PFSK-1 (cell line): Measurements from ENCODE around the gene NUP188.

ENCODE experiments used
- FOXP2 ChIP-seq: optimal IDR thresholded peaks from 2 replicates; pipeline ENCODE3; 2011; ENCODE audit warnings: borderline replicate concordance, control low read depth, inconsistent platforms; ENCODE audit not compliant: insufficient read depth; ENCODE audit errors: extremely low read length, extremely low read depth
- POLR2AphosphoS5 ChIP-seq: IDR thresholded peaks from 2 replicates; pipeline ENCODE4 v1.6.1; 2012; ENCODE audit warnings: low read depth, mild to moderate bottlenecking, control low read depth, low read length, moderate library complexity
- SIN3A ChIP-seq: IDR thresholded peaks from 2 replicates; pipeline ENCODE4 v1.6.1; 2012; ENCODE audit warnings: mild to moderate bottlenecking, low read length, moderate library complexity, borderline replicate concordance; ENCODE audit not compliant: insufficient read depth
- TAF1 ChIP-seq: IDR thresholded peaks from 2 replicates; pipeline ENCODE4 v1.6.1; 2012; ENCODE audit warnings: low read length, control low read depth, borderline replicate concordance; ENCODE audit not compliant: insufficient read depth
- TF ChIP-seq, protein P1 (sequence below), 2 experiments: IDR thresholded peaks; 2 replicates each; pipeline versions ENCODE4 v1.6.1 to v1.8.0; 2011 to 2012; ENCODE audit warnings: low read depth in 2 of 2, low read length in 2 of 2, control low read depth in 1 of 2, inconsistent platforms in 1 of 2, mild to moderate bottlenecking in 1 of 2, moderate library complexity in 1 of 2; ENCODE audit not compliant: insufficient read depth in 1 of 2

NUP188 gene

DNA sequence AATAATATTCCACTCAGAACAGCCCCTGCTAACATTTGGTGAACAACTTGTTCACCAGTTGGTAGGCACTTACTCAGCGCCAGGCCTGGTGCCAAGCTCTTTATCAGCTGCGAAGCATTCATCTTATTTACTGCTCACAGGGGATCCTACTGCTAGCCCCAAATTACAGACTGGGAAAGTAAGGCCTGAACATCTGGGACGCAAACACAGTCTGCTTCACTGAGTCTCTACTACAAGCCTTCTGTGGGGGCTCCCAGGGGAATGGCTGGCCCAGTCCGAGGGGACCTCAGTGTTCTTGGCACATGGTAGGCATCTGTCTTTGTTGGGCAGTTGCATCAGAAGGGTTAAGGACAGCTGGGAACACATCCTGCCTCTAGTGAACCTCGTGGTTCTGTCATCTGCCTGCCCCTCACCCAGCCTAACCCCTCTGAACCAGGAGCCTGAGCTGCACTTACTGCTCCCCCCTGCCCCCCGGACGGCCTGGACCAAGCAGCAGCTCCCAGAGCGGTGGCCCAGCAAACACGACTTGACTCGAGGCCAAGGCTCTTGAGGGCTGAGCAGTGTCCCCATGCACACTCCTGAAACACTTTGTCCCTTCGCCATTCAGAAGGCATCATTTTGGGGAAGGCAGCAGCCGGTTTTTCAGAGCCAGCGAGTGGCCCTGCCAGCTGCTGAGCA is 27.0 kb upstream of the NUP188 start, which contains the start of gene PHYHD1:
PHYHD1 (plus strand) TSS at position 602 of the 678 bp plus-strand sequence. CDS start 1,342 bp downstream, outside the sequence.
- TF ChIP-seq FOXP2 (no peak), POLR2AphosphoS5 (no peak), SIN3A (no peak), TAF1 (no peak)
- TF ChIP-seq, protein P1, sequence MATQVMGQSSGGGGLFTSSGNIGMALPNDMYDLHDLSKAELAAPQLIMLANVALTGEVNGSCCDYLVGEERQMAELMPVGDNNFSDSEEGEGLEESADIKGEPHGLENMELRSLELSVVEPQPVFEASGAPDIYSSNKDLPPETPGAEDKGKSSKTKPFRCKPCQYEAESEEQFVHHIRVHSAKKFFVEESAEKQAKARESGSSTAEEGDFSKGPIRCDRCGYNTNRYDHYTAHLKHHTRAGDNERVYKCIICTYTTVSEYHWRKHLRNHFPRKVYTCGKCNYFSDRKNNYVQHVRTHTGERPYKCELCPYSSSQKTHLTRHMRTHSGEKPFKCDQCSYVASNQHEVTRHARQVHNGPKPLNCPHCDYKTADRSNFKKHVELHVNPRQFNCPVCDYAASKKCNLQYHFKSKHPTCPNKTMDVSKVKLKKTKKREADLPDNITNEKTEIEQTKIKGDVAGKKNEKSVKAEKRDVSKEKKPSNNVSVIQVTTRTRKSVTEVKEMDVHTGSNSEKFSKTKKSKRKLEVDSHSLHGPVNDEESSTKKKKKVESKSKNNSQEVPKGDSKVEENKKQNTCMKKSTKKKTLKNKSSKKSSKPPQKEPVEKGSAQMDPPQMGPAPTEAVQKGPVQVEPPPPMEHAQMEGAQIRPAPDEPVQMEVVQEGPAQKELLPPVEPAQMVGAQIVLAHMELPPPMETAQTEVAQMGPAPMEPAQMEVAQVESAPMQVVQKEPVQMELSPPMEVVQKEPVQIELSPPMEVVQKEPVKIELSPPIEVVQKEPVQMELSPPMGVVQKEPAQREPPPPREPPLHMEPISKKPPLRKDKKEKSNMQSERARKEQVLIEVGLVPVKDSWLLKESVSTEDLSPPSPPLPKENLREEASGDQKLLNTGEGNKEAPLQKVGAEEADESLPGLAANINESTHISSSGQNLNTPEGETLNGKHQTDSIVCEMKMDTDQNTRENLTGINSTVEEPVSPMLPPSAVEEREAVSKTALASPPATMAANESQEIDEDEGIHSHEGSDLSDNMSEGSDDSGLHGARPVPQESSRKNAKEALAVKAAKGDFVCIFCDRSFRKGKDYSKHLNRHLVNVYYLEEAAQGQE (IDR thresholded peaks at IDR 0.05; ENCODE audit: insufficient read depth in 1 of 2, low read depth in 2 of 2, low read length in 2 of 2): no peak

DNA sequence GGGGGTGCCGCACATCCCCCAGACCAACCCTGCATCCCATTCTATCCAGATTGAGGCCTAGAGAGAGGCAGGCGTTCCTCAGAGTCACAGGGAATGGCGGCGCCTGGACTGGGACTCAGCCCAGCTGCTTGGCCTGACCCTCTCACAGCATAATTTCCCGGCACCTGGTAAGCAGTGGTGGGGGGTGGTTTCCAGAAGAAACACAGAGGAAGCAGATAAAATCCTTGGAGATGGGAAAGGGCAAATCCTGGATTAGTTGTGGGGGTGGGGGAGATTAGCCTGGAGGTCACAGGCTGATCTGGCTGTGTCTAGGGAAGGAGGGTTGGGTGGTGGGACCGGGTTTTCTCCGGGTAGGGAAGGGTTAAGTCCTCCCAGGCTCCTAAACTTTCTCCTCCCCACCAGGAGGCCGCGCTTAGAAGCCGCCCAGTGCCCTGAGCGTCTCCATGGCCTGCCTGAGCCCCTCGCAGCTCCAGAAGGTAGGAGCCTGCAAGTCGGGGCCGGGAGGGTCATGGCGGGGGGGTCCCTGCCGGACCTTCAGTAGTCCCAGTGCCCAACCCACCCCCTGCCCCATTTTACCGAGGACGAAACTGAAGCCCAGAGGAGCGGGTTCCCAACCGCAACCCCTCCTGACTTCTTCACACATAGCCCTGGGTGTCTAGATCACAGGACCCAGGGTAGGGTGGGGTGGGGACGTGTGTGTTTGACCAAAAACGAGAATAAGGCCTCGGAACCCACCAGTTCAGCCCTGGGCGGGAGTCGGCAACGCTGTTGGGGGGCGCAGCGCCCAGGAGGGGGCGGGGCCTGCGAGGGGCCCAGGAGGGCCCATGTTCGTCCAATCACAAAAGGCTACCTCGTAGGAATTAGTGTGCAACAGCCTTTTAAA is 25.4 kb upstream of the NUP188 start:
- TF ChIP-seq TAF1 (no peak), SIN3A (no peak), POLR2AphosphoS5 (no peak), FOXP2 (no peak)
- TF ChIP-seq, protein P1 (IDR thresholded peaks at IDR 0.05; ENCODE audit: insufficient read depth in 1 of 2, low read depth in 2 of 2, low read length in 2 of 2): no peak

- TF ChIP-seq FOXP2 (no peak), TAF1 (no peak)
- TF ChIP-seq, protein P1 (IDR thresholded peaks at IDR 0.05; ENCODE audit: insufficient read depth in 1 of 2, low read depth in 2 of 2, low read length in 2 of 2): no peak
These were observed 24.0 kb upstream of the NUP188 start for GRCh38 chr9:128923493-128923883.

GRCh38 chr9:128927731-128928411 is 19.6 kb upstream of the NUP188 start:
- no peak for TF ChIP-seq SIN3A
- TF ChIP-seq, protein P1 (IDR thresholded peaks at IDR 0.05; ENCODE audit: insufficient read depth in 1 of 2, low read depth in 2 of 2, low read length in 2 of 2): no peak
- TF ChIP-seq FOXP2: no peak
- TF ChIP-seq POLR2AphosphoS5: no peak
- no peak for TF ChIP-seq TAF1
